ENCODE data around the gene CAMKV. TPM values are rescaled to one million over a fixed set of nuclear protein-coding genes. Genes with fewer than 3 reads are reported as not detected.

Gene CAMKV
- total and polyA plus RNA-seq, 3 experiments from 2014 or later = 0.44 to 0.77 TPM; not detected in 1

DNA sequence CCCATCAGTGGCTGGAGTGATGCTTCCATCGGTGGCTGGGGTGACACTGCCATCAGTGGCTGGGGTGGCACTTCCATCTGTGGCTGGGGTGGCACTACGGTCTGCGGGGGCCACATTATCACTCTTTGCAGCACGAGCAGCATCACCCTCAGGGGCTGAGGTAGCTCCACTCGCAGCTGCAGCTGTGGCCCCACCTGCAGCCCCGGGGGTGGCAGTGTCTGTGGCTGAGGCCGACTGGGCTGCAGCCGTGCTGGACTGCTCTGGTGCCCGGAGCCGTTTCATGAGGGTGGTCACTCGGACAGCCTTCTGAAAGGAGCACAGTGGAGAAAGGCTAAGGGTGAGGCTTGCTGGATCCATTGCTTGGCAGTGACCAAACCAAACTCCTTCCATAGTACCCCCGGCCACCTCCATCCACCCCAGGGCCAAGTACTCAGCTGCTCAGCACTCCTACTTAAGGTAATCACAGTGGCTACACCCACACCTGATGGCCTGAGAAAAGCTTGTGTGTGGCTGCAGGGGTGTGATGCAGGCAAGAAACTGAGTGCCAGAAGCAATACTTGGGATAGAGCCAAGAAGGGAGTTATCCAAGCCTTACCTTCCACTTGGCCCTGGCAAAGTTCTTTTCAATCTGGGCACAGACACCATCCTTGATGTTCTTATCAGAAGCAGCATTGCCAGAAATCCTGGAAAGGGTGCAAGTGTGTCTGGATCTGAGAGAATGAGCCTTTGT lies 10.0 kb downstream of the CAMKV start:
- DNase-seq = no peak
- POLR2A ChIA-PET = no interaction called here
- CTCF ChIA-PET = no interaction called here
- no peak overlapping the region for H3K4me3 ChIP-seq (ENCODE audit: low read length)
- peaks cover 4% of the 10 kb centered on the region for H3K27me3 ChIP-seq (ENCODE audit: insufficient read depth, low read length, poor library complexity, severe bottlenecking)
- no peaks in the 10 kb centered on the region for H3K36me3 Mint-ChIP-seq
- no peak overlapping the region for H3K27ac ChIP-seq (ENCODE audit: low read depth, low read length)
- no peaks in the 10 kb centered on the region for H3K9me3 Mint-ChIP-seq
- H3K36me3 ChIP-seq (ENCODE audit: insufficient read depth, low read length) = no peaks in the 10 kb centered on the region
- H3K4me3 Mint-ChIP-seq = no peak overlapping the region
- H3K4me1 ChIP-seq (ENCODE audit: insufficient read depth, low read length) = peaks cover 14% of the 10 kb centered on the region
- H3K4me1 Mint-ChIP-seq = peaks cover 10 to 17% (median 12%) of the 10 kb centered on the region in 3 donors
- no peaks in the 10 kb centered on the region for H3K9me3 ChIP-seq (ENCODE audit: low read length)
- peaks cover 8 to 20% of the 10 kb centered on the region in 2 donors for H3K27me3 Mint-ChIP-seq
- no peak overlapping the region for H3K27ac Mint-ChIP-seq

DNA sequence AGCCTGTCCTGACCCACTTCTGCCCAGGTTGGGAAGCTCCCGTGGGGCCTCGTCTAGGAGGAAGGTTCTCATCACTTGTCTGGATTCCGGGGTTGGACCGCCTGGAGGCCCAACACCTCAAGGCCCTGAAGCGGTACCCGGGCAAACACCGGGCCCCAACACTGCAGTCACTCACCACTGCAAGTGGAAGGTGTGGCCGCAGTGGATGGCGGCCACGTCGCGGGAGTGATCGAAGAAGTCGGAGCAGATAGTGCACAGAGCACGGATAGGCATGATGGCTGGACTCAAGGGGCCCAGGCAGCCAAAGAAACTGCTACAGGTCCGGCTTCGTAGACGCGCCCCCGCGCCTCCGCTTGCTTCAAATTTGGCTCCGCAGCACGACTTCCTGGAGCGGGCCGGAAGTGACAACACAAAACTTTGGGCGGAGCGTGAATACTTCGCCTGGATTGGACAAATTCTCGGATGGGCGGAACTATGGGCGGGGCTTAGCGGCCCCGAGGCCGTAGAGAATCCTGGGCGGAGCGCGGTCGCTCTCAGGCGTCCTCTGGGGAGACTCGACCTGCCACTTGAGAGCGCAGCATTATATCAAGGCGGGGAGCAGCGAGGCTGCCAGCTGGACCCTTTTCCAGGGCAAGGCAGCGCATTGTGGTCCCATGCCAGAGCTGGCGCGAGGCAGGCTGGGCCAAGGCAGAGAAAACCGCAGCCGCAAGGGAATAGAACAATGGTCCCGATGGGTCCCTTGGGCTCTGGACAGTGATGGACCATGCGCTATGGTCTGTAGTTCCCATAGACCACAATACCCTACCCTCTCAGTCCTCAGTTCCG lies 13.3 kb downstream of the CAMKV start, which contains the start of gene TRAIP:
TRAIP (minus strand) TSS at position 384 of the 825 bp plus-strand sequence; CDS start at position 273, 111 bp downstream.
- POLR2A ChIA-PET = interaction anchor here (1.5 kb wide), 1 partner anchor 84 kb away, joined by 3 read pairs; the partner anchor contains the start of gene RBM6
- H3K4me3 ChIP-seq (ENCODE audit: low read length) = peak within 1 kb of the TSS; percentile 90
- H3K9me3 ChIP-seq (ENCODE audit: low read length) = no peaks in the 10 kb centered on the region
- Mint-ChIP-seq H3K9me3 (no peaks in the 10 kb centered on the region), H3K4me1 (peaks cover 10 to 17% (median 12%) of the 10 kb centered on the region in 3 donors), H3K36me3 (no peaks in the 10 kb centered on the region), H3K4me3 (peak within 1 kb of the TSS; percentile 78 to 89 (median 86)), H3K27me3 (peaks cover 0 to 4% of the 10 kb centered on the region in 2 donors), H3K27ac (peak within 1 kb of the TSS; percentile 62 to 96 (median 88))
- no peaks in the 10 kb centered on the region for H3K36me3 ChIP-seq (ENCODE audit: insufficient read depth, low read length)
- peak; percentile 91 to 95 (median 92) for DNase-seq
- peak within 1 kb of the TSS; percentile 76 for H3K27ac ChIP-seq (ENCODE audit: low read depth, low read length)
- CTCF ChIA-PET = interaction anchor here (0.7 to 2.2 kb wide), 4 partner anchors 12 to 316 kb away, joined by 3 to 12 read pairs (median 3); no protein-coding TSS in a partner anchor
- H3K27me3 ChIP-seq (ENCODE audit: insufficient read depth, low read length, poor library complexity, severe bottlenecking) = no peaks in the 10 kb centered on the region
- H3K4me1 ChIP-seq (ENCODE audit: insufficient read depth, low read length) = peaks cover 14% of the 10 kb centered on the region

DNA sequence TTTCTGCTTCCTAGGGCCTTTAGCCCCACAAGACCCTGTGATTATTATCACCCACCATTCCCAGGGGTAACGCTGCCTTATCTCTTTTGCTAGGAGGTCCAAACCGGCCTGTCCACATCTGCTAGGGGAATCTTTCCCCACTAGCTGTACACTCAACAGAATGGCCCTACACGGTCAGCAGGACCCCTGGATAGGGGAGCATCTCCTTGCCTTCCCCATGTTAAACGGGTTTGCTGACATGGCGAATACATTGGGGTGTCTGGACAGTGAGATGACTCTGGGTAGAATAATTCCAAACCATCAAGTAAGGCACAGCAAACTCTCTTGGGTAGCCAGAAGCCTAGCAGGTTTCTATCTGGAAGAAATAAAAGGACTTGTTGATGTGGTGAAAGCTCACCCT lies 14.0 kb downstream of the CAMKV start:
- Histone ChIP-seq H3K4me1 (ENCODE audit: insufficient read depth, low read length) (peaks cover 14% of the 10 kb centered on the region), H3K36me3 (ENCODE audit: insufficient read depth, low read length) (no peaks in the 10 kb centered on the region), H3K27ac (ENCODE audit: low read depth, low read length) (peak overlapping the region; percentile 76), H3K9me3 (ENCODE audit: low read length) (no peaks in the 10 kb centered on the region), H3K27me3 (ENCODE audit: insufficient read depth, low read length, poor library complexity, severe bottlenecking) (no peaks in the 10 kb centered on the region), H3K4me3 (ENCODE audit: low read length) (peak overlapping the region; percentile 90)
- DNase-seq = no peak
- H3K4me1 Mint-ChIP-seq = peaks cover 10 to 17% (median 12%) of the 10 kb centered on the region in 3 donors
- ChIA-PET CTCF (interaction anchor here (2.2 kb wide), 1 partner anchor 17 kb away, joined by 12 read pairs; no protein-coding TSS in a partner anchor), POLR2A (no interaction called here)
- H3K9me3 Mint-ChIP-seq = no peaks in the 10 kb centered on the region
- peak overlapping the region; percentile 78 to 89 (median 86) for H3K4me3 Mint-ChIP-seq
- peaks cover 0 to 3% of the 10 kb centered on the region in 2 donors for H3K27me3 Mint-ChIP-seq
- no peaks in the 10 kb centered on the region for H3K36me3 Mint-ChIP-seq
- peak overlapping the region in 6 of 8 donors; percentile 87 to 94 (median 88) for H3K27ac Mint-ChIP-seq

DNA sequence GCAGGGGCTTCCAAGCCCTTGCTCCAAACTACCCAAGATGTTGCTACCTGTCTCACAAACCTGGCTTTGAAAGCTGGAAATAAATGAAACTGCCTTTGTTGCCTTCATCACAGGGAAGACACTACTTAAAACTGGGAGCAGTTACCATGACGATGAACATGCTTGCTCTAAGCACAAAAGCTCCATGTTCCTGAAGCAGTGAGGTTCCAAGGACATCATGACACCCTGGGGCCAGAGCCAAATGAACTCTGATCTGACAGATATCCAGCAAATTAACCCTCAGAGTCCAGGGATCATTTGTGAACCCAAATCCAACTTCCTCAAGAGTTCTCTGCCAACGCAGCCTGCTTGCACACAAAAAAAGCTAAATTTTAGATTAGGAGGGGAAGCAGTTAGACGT lies 24.0 kb downstream of the CAMKV start:
- no peaks in the 10 kb centered on the region for H3K36me3 ChIP-seq (ENCODE audit: insufficient read depth, low read length)
- CTCF ChIA-PET = interaction anchor here (1.0 to 5.8 kb wide), 4 partner anchors 11 to 306 kb away, joined by 3 to 30 read pairs (median 5); partner anchors contain the start of gene INKA1
- Mint-ChIP-seq H3K27me3 (peaks cover 0 to 2% of the 10 kb centered on the region in 2 donors), H3K4me1 (no peaks in the 10 kb centered on the region), H3K9me3 (no peaks in the 10 kb centered on the region), H3K4me3 (no peak overlapping the region), H3K27ac (no peak overlapping the region), H3K36me3 (peaks cover 0 to 4% (median 0%) of the 10 kb centered on the region in 3 donors)
- no peak overlapping the region for H3K4me3 ChIP-seq (ENCODE audit: low read length)
- H3K4me1 ChIP-seq (ENCODE audit: insufficient read depth, low read length) = no peaks in the 10 kb centered on the region
- no peaks in the 10 kb centered on the region for H3K27me3 ChIP-seq (ENCODE audit: insufficient read depth, low read length, poor library complexity, severe bottlenecking)
- no peaks in the 10 kb centered on the region for H3K9me3 ChIP-seq (ENCODE audit: low read length)
- H3K27ac ChIP-seq (ENCODE audit: low read depth, low read length) = no peak overlapping the region
- POLR2A ChIA-PET = no interaction called here
- DNase-seq = no peak

DNA sequence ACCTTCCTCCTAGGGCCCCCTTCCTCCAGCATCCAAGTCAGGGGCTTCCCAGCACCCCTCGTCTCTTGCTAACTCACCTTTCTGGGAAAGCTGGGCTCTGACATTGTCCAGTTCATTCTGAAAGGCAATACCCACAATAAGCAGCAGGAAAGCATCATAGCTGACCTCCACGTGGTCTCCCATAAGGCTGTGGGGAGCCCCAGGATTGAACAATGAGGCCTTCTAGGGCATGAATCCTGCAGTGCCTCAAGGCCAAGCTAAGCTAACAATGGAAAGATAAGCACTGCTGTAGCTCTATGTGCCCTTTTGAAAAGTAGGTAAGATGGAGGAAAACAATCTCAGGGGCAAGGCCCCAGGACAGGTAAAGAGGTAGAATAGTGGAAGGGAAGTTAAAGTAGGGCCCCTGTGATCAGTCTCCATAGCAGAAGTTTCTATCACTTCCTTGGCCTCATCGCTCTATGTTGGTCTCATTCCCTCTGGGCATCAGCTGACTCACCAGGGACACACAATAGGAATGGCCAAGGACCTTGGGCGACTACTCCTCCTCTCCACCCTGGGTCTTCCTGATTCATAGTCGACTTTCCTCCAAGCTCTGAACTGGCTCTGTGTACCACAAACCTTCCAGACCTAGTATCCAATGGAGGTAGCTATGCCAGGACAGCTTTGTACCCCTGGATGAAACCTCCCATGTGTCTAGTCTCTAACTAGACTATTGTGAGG lies 25.1 kb downstream of the CAMKV start:
- CTCF ChIA-PET = interaction anchor here (1.0 to 5.8 kb wide), 4 partner anchors 10 to 305 kb away, joined by 3 to 30 read pairs (median 5); partner anchors contain the start of gene INKA1
- peak overlapping the region in 1 of 8 donors; percentile 55 for H3K27ac Mint-ChIP-seq
- no peak for DNase-seq

DNA sequence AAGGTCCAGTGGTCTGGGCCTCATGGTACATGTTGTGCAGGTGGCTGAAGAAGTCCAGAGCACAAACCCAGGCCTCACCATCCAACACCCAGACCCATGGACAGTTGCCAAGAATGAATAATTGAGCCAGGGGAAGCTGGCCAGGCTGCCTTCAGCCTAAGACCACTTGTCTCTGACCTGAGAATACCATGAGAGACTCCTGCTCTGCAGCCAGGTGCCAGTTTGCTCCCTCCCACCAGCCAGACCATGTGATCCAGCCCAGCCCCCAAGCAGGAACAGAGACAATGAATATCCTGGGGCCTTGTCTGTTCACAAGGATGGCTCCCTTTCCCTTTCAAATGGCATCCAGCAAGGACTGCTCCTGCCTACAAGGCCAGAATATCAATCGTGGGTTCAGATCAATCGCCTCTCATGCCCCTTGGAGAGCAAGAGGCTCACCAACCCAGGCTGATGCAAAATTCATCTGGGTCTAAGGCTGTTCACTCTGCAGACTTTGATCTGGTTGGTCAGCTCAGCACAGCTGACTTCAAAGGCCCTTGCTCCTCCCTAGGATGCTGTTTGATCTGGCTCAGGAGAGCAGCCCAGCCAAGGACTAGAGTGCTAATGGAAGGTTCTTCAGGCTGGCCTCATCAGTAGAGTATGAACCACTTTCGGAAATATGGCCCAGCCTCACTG lies 26.7 kb downstream of the CAMKV start:
- H3K4me3 Mint-ChIP-seq = no peak overlapping the region

More for the DNA sequence above, 25.1 kb downstream of the CAMKV start:
- POLR2A ChIA-PET = interaction anchor here (0.6 kb wide), 1 partner anchor 56 kb away, joined by 3 read pairs; no protein-coding TSS in a partner anchor
- Histone ChIP-seq H3K27ac (ENCODE audit: low read depth, low read length) (no peak overlapping the region), H3K36me3 (ENCODE audit: insufficient read depth, low read length) (no peaks in the 10 kb centered on the region), H3K27me3 (ENCODE audit: insufficient read depth, low read length, poor library complexity, severe bottlenecking) (no peaks in the 10 kb centered on the region), H3K4me3 (ENCODE audit: low read length) (no peak overlapping the region), H3K9me3 (ENCODE audit: low read length) (no peaks in the 10 kb centered on the region), H3K4me1 (ENCODE audit: insufficient read depth, low read length) (no peaks in the 10 kb centered on the region)
- no peak overlapping the region for H3K4me3 Mint-ChIP-seq
- H3K4me1 Mint-ChIP-seq = no peaks in the 10 kb centered on the region
- no peaks in the 10 kb centered on the region for H3K9me3 Mint-ChIP-seq
- peaks cover 0 to 2% of the 10 kb centered on the region in 2 donors for H3K27me3 Mint-ChIP-seq
- peaks cover 0 to 4% (median 0%) of the 10 kb centered on the region in 3 donors for H3K36me3 Mint-ChIP-seq

DNA sequence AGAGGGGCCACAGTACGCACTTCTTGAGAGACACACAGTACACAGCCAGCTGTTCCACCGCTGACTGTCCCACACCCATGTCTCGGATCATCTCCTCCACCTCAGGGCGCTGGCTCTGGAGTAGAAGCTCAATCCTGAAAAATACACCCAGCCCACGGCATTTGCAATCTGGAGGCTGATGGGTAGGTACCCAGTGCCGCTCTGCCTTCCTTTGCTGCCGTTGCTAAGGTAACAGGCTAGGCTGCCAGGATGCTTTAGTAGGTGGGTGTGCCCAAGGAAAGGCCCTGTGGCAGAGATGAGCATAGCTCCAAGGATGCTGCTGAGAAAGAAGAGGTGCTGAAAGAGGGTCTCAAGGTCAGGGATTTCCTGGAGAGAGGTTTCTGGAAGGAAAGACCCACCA lies 27.9 kb downstream of the CAMKV start:
- H3K27me3 Mint-ChIP-seq = peaks cover 0 to 2% of the 10 kb centered on the region in 2 donors
- H3K4me1 Mint-ChIP-seq = peaks cover 0 to 4% (median 2%) of the 10 kb centered on the region in 3 donors
- Histone ChIP-seq H3K27me3 (ENCODE audit: insufficient read depth, low read length, poor library complexity, severe bottlenecking) (no peaks in the 10 kb centered on the region), H3K4me3 (ENCODE audit: low read length) (no peak overlapping the region), H3K27ac (ENCODE audit: low read depth, low read length) (no peak overlapping the region), H3K36me3 (ENCODE audit: insufficient read depth, low read length) (no peaks in the 10 kb centered on the region), H3K9me3 (ENCODE audit: low read length) (no peaks in the 10 kb centered on the region), H3K4me1 (ENCODE audit: insufficient read depth, low read length) (no peaks in the 10 kb centered on the region)
- no peak for DNase-seq
- no peaks in the 10 kb centered on the region for H3K36me3 Mint-ChIP-seq
- no peak overlapping the region for H3K4me3 Mint-ChIP-seq
- ChIA-PET POLR2A (no interaction called here), CTCF (interaction anchor here (1.1 to 7.7 kb wide), 4 partner anchors 23 to 122 kb away, joined by 4 to 246 read pairs (median 17); partner anchors contain the start of genes AMIGO3, CDHR4, INKA1 and UBA7)
- no peaks in the 10 kb centered on the region for H3K9me3 Mint-ChIP-seq
- no peak overlapping the region for H3K27ac Mint-ChIP-seq

More for the DNA sequence above, 26.7 kb downstream of the CAMKV start:
- CTCF ChIA-PET = interaction anchor here (7.7 kb wide), 1 partner anchor 39 kb away, joined by 246 read pairs; the partner anchor contains the start of genes CDHR4 and INKA1
- no peak for DNase-seq
- POLR2A ChIA-PET = no interaction called here
- Histone ChIP-seq H3K9me3 (ENCODE audit: low read length) (no peaks in the 10 kb centered on the region), H3K4me3 (ENCODE audit: low read length) (no peak overlapping the region), H3K27ac (ENCODE audit: low read depth, low read length) (no peak overlapping the region), H3K4me1 (ENCODE audit: insufficient read depth, low read length) (no peaks in the 10 kb centered on the region), H3K36me3 (ENCODE audit: insufficient read depth, low read length) (no peaks in the 10 kb centered on the region), H3K27me3 (ENCODE audit: insufficient read depth, low read length, poor library complexity, severe bottlenecking) (no peaks in the 10 kb centered on the region)
- H3K36me3 Mint-ChIP-seq = peaks cover 0 to 4% (median 0%) of the 10 kb centered on the region in 3 donors
- H3K9me3 Mint-ChIP-seq = no peaks in the 10 kb centered on the region
- H3K27me3 Mint-ChIP-seq = peaks cover 0 to 2% of the 10 kb centered on the region in 2 donors
- peaks cover 0 to 4% (median 2%) of the 10 kb centered on the region in 3 donors for H3K4me1 Mint-ChIP-seq
- H3K27ac Mint-ChIP-seq = peak overlapping the region in 2 of 8 donors; percentile 5 to 29

Measured in CD8-positive, alpha-beta memory T cell (primary cell).